DMS 273 (cell line): ENCODE data around the gene WNT7A.
A peak's percentile ranks its signal among the peaks of the same experiment; 100 is the strongest.

Experiments used
- DNase-seq: peaks from one replicate; lab custom pipeline; 2025; ENCODE audit not compliant: unreplicated experiment; lab: John Stamatoyannopoulos, UW

WNT7A gene

DNA sequence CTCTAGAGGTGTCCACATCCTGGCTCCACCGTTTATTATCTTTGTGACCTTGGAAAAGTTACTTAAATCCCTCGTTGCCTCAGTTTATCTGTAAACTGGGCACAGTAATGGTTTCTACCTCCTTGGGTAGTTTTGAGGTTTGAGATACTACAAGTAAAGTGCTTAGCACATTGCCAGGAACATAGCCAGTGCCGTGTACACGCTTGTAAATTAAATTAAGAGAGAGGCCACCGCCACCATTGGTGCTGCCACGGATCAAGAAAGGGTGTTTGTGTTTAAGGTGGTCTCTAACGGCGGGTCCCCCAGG lies 5.8 kb upstream of the WNT7A start:
- no peak for DNase-seq

DNA sequence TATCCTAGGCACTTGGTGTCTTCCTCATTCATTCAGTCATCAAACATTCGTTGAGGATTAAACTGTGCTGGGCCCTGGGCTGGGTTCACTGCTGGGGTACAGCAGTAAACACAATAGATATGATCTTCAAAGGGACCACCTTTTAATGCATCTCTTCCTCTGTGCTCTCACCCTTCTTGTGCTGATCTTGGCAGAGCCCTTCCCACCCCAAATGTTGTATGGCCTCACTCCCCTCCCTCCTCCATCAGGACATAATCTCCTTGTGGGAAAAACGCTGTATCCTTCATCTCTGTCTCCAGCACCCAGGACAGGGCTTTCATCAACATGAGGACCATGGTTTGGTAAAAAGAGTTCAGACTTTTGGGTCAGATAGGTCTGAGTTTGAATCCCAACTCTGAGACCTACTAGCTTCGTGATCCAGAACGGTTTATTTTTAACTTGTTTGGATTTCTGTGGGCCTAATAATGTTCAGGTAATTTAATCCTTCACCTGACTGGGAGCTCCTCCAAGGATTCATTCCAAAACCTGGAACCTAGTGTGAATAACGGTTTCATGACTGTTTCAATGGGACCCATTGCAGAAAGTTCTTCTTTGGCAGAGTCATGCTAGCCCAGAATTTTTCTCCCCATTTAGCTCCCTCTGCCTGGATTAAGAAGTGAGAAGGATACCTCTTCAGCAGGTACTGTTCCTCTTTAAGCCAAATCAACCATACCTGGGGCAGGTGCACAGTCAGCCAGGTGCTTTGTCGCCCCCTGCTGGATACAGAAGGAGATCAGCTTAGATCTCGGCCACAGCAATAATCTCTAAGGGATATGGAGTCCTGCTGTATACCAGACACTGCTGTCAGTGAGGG lies 5.2 kb upstream of the WNT7A start:
- peak; percentile 51 for DNase-seq

DNA sequence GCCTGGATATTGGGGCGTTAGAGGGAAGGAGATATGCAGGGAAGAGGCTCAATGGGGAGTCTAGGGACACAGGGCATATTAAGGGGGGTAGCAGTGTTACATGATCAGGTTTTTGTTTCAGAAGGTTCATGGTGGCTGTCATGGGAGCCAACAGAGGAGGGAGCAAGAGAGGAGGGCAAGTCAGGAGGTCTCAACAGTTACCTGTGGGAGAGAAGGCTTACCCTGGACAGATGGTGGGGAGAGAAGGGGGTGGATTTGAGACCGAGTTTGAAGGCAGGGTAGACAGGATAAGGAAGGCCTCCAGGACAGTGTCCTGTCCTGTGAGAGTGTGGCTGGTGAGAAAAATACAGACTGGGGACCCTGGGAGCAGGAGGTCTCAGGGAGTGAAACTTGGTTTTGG lies 3.8 kb upstream of the WNT7A start:
- no peak for DNase-seq

DNA sequence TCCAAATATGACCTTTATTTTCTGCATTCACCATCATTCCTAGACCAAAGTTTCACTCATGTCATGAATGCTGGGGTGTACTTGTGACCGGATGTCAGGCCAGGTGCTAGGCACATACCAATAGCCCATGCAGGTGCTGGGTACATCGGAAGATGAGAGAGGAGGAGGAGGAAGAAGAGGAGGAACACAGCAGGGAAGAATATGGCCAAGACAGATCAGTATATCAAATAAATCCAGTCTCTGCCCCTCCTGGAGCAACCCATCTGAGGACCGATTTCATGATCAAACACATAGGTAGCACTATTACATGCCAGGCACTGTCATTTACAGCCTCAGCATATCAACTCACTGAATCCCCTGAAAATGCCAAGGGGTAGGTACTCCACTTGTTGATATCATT lies 3.0 kb upstream of the WNT7A start:
- no peak for DNase-seq

DNA sequence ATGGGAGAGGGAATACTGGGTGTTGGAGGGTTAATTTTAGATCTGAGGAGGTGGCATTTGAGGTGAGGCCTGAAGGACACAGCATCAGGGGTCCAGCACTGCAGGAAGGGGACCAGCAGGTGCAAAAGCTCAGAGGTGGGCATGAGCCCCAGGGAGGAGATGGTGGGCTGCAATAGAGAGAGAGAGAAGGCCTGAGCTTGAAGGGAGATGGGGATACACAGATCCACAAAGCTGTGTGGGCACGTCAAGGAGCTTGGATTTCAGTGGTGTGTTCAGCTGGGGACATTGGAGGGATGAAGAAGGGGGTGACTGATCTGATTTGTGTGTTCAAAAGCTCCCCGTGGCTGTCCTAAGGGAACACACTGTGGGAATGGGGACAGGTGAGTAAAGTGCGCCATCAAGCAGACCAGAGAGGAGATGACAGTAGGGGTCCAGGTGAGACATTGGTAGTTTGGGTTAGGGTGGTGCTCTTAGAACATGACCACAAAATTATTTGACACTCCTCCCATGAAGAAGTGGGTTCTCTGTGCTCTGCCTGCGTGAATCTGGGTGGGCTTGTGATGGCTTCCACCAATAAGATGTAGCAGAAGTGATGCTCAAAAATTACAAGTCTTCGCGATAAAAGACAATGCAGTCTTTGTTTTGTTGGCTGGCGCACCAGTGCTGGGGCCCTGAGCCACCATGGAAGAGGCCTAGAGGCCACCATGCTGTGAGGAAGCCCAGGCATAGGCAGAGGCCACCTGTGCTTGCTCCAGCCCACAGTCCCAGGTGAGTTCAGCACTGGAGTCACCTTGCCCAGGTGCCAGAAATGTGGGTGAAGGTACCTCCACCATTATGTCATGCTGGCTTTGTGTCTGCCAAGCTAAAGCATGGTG lies 1.9 kb upstream of the WNT7A start:
- no peak for DNase-seq

DNA sequence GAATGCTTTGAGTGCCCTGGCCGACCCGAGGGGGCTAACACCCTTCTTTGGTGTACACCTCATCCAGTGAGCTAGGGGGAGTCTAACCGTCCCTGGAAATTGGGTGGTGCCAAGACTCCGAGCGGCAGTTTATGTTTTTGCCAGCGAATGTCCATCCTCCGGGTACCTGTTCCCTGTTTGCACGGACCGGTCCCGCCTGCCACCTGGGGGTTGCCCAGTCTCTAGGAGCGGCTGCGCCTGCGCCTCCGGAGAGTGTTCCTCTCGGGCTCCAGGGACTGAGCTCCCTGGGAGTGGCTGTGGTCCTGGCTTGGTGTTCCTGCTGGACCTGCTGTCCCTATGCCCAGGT lies 913 bp upstream of the WNT7A start:
- peak; percentile 37 for DNase-seq

DNA sequence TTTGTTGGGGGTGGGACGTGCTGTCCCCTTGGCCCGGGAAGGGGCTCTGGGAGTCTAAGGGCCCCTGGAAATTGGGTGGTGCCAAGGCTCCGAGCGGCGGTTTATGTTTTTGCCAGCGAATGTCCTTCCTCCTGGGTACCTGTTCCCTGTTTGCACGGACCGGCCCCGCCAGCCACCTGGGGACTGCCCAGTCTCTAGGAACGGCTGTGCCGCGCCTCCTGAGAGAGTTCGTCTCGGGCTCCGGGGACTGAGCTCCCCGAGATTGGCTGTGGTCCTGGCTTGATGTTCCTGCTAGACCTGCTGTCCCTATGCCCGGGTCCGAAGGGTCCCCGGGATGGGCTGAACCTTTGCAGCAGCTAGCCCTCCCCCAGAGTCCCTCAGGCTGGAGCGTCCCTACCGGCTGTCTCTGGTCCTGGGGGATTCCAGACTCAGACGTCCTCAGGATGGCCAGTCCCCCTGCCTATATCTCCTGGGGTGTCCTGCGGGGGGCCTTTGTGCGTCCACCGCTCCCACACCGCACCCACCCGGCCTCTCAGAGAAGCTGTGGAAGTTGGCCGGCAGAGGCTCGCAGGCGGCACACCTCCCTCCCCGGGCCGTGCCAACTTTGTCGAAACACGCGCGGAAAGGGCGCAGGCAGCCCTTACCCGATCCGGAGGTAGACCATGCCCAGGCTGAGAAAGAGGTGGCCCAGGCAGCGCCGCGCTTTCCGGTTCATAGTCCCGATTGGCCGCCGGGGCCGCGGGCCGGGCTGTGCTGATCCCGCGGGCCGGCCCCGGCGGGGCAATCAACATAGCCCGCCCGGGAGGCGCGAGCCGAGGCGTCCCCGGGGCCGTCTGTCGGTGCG lies 547 bp downstream of the WNT7A start:
- DNase-seq: peak; percentile 39

DNA sequence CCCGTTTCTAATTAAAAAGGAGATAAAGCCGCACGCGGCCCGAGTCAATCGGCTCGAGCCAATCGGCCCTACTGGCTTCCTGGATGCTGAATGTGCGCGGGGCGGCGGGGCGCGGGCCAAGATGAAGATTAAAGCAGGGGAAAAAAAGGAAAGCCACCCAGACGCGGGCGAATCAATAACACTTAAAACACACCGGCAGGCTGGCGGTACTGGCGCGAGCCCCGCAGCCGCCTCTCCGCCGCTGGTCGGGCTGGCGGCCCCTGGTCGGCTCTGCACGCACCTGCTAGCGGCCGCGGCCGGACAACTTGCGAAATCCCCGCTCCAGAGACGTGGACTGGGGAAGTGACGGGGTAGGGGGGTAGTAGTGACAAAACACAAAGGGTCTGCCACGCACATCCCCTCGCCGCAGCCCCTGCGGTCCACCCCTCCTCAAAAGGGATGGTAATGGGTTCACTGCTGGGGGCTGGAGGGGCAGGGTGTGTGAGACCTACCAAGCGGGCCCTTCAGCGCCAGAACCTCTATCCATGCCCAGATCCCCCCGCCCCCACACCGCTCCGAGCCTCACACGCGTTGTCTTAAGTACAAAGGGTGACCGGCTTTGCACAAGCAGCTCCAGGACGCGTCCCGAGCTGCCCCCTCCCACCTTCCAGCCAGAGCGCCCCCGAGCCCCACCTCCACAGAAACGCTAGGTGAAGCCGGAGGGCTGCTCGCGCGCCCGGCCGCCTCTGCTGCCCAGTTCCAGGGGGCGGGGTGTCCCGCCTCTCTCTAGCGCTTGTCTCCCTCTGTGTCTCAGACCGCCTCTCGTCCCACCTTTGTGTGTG lies 1.4 kb downstream of the WNT7A start:
- peak; percentile 40 for DNase-seq

DNA sequence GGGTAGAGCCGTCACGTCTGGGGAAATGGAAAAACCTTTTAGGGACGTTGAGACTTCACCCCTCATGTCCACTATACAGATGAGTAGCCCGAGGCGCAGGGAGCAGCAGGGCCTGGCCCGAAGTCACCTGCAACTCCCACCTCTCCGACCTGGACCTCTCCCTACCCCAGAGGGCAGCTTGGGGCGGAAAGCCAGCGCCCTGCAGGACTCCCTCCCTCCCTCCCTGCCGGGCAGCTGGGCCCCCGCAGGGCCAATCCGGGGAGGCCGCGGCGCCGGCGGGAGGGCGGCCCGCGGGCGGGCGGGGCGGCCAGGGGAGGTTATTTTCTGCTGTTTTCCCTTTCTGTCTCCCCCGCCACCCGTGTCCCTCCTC lies 2.0 kb downstream of the WNT7A start:
- DNase-seq: peak; percentile 40

DNA sequence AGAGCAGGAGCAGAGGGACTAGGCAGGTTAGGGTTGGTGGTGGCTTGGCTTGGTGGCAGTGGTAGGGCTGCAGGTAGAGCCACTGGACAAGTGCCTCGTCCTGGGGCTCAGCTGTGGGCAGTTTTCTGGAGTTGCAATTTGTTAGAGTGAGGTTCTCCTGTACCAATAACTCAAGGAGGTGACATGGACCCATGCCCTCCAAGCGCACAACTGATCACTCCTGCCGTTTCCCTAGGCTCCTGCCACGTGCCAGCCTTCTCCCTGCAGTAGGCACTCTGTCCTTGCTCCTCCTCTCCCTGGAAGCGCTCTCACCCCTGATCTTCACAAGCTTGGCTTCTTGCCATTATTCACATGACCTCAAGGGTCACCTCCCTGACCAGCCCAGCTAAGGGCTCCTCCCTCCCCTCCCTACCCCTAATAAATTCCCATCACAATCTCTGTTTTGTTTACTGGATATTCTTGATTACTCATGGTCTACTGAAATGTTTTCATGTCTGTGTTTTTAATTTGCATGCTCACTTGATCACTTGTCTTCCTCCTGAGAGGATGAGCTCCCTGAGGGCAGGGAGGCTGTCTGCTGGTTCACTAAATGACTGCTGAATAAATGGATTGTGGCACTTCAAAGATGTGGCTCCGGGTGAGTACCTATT lies 3.3 kb downstream of the WNT7A start:
- no peak for DNase-seq

DNA sequence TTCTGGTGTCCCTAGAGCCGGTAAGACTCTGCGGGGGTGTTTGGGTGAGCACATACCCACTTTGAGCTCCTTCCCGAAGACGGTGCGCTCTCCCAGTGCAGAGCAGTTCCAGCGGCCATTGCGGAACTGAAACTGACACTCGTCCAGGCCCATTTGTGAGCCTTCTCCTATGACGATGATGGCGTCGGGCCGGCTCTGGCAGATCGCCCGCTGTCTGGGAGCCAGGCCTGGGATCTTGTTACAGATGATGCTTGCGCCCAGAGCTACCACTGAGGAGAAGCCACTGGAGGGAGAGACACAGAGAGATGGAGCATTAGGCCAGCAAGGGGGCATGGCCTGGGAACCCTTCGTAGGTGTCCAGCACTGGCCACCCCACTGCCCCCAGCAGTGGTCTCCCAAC lies 5.0 kb downstream of the WNT7A start:
- peak; percentile 48 for DNase-seq

DNA sequence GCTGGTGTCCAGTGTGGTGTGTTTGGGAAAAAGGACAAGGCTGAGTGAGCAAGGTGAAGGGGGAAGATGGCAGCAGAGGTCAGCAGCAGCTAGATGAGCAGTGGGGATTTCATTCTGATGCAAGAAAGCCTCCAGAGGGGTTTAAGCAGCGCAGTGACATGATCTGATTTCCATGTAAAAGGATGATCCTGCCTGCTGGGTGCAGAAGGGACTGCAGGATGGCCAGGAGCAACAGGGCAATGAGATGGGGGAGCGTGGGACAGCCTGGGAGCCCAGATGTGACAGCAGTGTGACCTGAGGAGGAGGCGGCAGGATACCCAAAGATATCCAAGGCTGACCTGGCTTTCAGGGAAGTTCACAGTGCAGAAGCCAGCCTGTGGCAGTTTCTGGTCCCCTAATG lies 6.1 kb downstream of the WNT7A start:
- no peak for DNase-seq

DNA sequence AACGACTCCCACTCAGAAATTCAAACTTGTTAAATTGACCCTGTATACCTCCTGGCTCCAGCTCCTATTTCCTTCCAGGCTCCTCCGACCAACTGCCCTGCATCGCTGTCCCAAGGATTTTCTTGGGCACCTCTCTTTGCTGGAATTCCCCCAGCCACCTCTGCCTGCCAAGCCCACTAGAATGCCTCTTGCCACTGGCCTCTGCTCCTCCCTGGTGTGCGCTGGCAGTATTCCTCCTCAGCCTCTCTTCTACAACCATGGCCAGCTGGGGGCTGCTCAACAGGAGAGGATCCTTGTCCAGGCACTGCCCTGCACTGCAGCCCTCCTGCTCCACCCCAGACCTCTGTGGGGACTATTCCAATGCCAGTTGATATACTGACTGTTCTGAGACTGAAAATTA lies 7.4 kb downstream of the WNT7A start:
- DNase-seq: no peak

DNA sequence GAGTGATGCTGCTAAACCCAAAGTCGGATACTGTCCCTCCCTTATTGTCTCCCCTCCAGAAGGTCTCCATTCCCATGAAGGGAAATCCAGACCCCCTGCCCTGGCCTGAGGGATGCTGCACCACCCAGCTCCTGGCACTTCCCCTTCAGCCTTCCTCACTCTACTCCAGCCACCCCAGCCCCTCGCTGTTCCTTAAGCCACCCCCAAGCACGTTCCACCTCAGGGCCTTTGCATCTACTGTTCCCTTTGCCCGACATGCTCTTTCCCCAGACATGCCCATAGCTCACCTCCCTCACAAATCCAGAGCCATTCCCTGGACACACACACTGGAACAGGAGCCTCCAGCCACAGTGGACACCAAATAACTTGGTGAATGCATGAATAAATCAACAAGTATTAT lies 8.1 kb downstream of the WNT7A start:
- no peak for DNase-seq

DNA sequence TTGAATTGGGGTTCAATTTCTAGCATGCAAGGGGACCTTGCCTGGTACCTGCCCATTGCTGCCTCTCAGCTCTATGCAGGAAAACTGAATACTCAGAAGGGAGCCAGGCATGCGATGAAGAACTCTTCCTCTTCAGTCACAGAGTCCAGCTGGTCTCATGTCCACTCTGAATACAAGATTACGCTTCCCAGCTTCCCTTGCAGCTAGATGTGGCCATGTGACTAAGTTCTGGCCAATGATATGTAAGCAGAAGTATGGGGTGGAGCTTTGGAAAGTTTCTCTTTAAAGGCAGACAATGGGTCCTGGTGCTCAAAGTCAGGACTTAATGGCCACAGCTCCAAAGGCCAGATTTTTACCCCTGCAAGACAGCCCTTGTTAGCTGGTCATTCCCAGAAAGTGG lies 9.0 kb downstream of the WNT7A start:
- DNase-seq: no peak

DNA sequence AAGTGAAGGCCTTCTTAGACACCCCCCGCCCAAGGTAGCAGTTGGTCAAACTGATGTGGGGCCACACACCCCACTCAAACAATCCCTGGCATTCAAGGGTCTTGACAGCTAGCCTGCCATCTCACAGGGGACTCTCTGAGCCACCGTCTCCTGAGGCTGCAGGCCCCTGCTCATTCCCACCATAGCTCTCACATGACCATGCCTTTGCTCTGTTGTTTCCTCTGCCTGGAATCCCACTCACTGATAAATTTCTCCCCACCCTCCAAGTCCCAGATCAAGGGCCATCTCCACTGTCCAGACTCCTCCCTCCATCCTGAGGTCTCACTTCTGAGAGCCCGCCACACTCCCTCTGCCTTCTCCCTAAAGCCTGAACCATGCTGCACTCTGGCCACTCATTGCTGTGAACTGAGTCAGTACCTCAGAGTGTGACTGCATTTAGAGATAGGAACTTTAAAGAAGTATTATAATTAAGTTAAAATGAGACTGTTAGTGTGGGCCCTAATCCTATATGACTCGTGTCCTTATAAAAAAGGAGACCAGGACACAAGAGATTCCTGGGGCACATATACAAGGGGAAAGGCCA lies 10.0 kb downstream of the WNT7A start:
- DNase-seq: no peak

DNA sequence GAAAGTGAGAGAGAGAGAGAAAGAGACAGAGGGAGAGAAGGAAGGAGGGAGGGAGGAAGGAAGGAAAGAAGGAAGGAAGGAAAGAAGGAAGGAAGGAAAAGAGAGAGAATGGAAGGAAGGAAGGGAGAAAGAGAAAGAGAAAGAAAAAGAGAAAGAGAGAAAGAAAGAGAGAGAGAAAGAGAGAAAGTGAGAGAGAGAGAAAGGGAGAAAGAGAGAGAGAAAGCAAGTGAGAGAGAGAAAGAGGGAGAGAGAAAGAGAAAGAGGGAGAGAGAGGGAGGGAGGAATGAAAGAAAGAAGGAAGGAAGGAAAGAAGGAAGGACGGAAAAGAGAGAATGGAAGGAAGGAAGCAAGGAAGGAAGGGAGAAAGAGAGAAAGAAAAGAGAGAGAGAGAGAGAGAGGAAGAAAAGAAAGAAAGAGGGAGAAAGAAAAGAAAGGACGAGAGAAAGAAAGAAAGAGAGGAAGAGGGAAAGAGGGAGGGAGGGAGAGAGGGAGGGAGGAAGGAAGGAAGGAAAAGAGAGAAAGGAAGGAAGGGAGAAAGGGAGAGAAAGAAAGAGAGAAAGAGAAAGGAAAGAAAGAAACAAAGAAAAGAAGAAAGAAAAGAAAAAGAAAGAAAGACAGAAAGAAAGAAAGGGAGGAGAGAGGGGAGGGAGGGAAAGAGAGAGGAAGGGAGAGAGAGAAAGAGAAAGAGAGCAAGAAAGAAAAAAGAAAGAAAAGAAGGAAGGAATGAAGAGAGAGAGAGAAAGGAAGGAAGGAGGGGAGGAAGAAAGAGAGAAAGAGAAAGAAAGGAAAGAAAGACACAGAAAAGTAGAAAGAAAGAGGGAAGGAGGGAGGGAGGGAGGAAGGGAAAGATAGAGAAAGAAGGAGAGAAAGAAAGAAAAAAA lies 10.8 kb downstream of the WNT7A start:
- no peak for DNase-seq

DNA sequence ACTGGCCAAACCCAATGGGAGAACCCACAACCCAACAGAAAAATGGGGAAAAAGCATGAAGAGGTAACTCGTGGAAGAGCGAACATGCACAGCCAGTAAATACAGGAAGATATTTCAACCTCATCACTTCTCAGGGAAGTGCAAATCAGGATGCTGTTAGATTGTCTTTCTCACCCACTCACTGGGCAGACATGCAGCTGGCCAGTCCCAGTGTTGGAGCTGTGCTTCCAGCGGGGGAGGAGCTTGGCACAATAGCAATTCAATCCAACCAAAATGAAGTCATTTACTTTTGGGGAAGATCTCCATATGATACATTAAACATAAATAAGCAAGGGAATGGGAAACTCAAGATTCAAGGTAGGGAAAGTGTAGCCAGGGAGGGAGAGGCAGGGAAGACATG lies 12.1 kb downstream of the WNT7A start:
- DNase-seq: no peak
